K562 (cell line): ENCODE results near the gene RPH3AL. TPM values are rescaled to one million over a fixed set of nuclear protein-coding genes. Genes with fewer than 3 reads are reported as not detected.

Experiments used
- CTCF ChIP-seq, 3 experiments: IDR thresholded peaks in 2 of 3; conservative IDR thresholded peaks in 1 of 3; 2 replicates each; pipeline ENCODE4 v1.5.1; 2011 to 2012; ENCODE audit warnings: low read length in 3 of 3, mild to moderate bottlenecking in 3 of 3, control low read depth in 2 of 3, improper control_type of control experiment in 1 of 3, inconsistent platforms in 1 of 3, low read depth in 1 of 3, mixed read lengths in 1 of 3, moderate library complexity in 1 of 3; ENCODE audit not compliant: insufficient read depth in 2 of 3
- HNRNPLL ChIP-seq: fragments of 200-400 bp; formaldehyde crosslinking; IDR thresholded peaks from 2 replicates; pipeline ENCODE4 v1.6.1; 2017; ENCODE audit warnings: low read length, low read depth, mild to moderate bottlenecking; ENCODE audit not compliant: poor library complexity, severe bottlenecking
- KDM1A ChIP-seq, 2 experiments: fragments of 450-650 bp; IDR thresholded peaks; 2 replicates each; pipeline ENCODE4 v1.6.1; 2016; ENCODE audit warnings: mild to moderate bottlenecking in 2 of 2
- NCOA6 ChIP-seq: fragments of 450-650 bp; IDR thresholded peaks from 2 replicates; pipeline ENCODE4 v1.6.1; 2017; ENCODE audit warnings: mild to moderate bottlenecking
- NCOR1 ChIP-seq: fragments of 450-650 bp; IDR thresholded peaks from 2 replicates; pipeline ENCODE4 v1.6.1; 2016; ENCODE audit warnings: mild to moderate bottlenecking, moderate library complexity
- NFRKB ChIP-seq: fragments of 450-650 bp; IDR thresholded peaks from 2 replicates; pipeline ENCODE4 v1.6.1; 2016; ENCODE audit warnings: low read depth
- OTX1 ChIP-seq: fragments of 450-650 bp; formaldehyde crosslinking; IDR thresholded peaks from 2 replicates; pipeline ENCODE4 v1.4.0; 2022; ENCODE audit warnings: mild to moderate bottlenecking
- RAD21 ChIP-seq, 2 experiments: fragments of 250-450 bp in 1 of 2; fragments of 450-650 bp in 1 of 2; sonication (Bioruptor Pico) in 1 of 2; formaldehyde crosslinking in 1 of 2; IDR thresholded peaks in 1 of 2; conservative IDR thresholded peaks in 1 of 2; 2 replicates each; pipeline versions ENCODE4 v1.4.0 to v1.8.0; 2020 to 2022; ENCODE audit warnings: mild to moderate bottlenecking in 2 of 2, moderate library complexity in 1 of 2
- TAF15 ChIP-seq: fragments of 200-400 bp; formaldehyde crosslinking; IDR thresholded peaks from 2 replicates; pipeline ENCODE4 v1.6.1; 2017; ENCODE audit warnings: mild to moderate bottlenecking, low read depth, low read length, moderate library complexity
- ZNF175 ChIP-seq: fragments of 200-800 bp; sonication (Bioruptor generic); IDR thresholded peaks from 2 replicates; pipeline ENCODE4 v1.6.1; 2016; ENCODE audit warnings: low read depth, mild to moderate bottlenecking, missing genetic modification characterization, missing compliant biosample characterization
- ZNF511 ChIP-seq: sonication (generic); formaldehyde crosslinking; IDR thresholded peaks from 2 replicates; pipeline ENCODE4 v1.8.0; 2022; ENCODE audit warnings: mild to moderate bottlenecking, missing genetic modification reagents
- ZZZ3 ChIP-seq: fragments of 450-650 bp; IDR thresholded peaks from 2 replicates; pipeline ENCODE4 v1.6.1; 2016; ENCODE audit warnings: antibody characterized with exemption, mild to moderate bottlenecking, moderate library complexity
- polyA plus RNA-seq, 8 experiments: library from polyadenylated mRNA; depleted of rRNA in 4 of 8; stranded (reverse) in 5 of 8; unstranded in 3 of 8; fragments of >200 nt; fragmentation: Nextera tagmentation in 2 of 8; fragmentation: Illumina TruSeq in 1 of 8; extraction: Ambion mirVana in 2 of 8; extraction: Trizol in 1 of 8; gene quantifications; 2 replicates each; pipeline versions ENCODE4 v1.2.1 to v1.2.3, GENCODE V29; 2011 to 2014; ENCODE audit warnings: inconsistent platforms in 1 of 8, missing spikeins in 1 of 8
- total RNA-seq, 7 experiments: library from RNA; depleted of rRNA in 6 of 7; stranded (reverse); fragments of >200 nt in 6 of 7; fragmentation: Illumina TruSeq in 2 of 7; extraction: Trizol in 2 of 7; gene quantifications; 2 replicates each; pipeline versions ENCODE4 v1.2.1 to v1.2.3, GENCODE V29; 2011 to 2021; ENCODE audit warnings: low replicate concordance in 1 of 7
- TF ChIP-seq, protein P1 (sequence below), 2 experiments: fragments of 450-650 bp; formaldehyde crosslinking in 1 of 2; IDR thresholded peaks; 2 replicates each; pipeline versions ENCODE4 v1.4.0 to v1.6.1; 2014 to 2020; ENCODE audit warnings: mild to moderate bottlenecking in 2 of 2, borderline replicate concordance in 1 of 2, low read depth in 1 of 2
- TF ChIP-seq, protein P2 (sequence below): fragments of 200-800 bp; sonication (Bioruptor generic); IDR thresholded peaks from 2 replicates; pipeline ENCODE4 v1.6.1; 2017; ENCODE audit warnings: missing genetic modification characterization, missing compliant biosample characterization

RPH3AL gene
- total and polyA plus RNA-seq, 9 of the 15 experiments (the other 6 are each of a cell fraction or from before 2014, with no cell fraction given), result 0.18 to 1.7 (median 0.39) TPM

- TF ChIP-seq, protein P1, sequence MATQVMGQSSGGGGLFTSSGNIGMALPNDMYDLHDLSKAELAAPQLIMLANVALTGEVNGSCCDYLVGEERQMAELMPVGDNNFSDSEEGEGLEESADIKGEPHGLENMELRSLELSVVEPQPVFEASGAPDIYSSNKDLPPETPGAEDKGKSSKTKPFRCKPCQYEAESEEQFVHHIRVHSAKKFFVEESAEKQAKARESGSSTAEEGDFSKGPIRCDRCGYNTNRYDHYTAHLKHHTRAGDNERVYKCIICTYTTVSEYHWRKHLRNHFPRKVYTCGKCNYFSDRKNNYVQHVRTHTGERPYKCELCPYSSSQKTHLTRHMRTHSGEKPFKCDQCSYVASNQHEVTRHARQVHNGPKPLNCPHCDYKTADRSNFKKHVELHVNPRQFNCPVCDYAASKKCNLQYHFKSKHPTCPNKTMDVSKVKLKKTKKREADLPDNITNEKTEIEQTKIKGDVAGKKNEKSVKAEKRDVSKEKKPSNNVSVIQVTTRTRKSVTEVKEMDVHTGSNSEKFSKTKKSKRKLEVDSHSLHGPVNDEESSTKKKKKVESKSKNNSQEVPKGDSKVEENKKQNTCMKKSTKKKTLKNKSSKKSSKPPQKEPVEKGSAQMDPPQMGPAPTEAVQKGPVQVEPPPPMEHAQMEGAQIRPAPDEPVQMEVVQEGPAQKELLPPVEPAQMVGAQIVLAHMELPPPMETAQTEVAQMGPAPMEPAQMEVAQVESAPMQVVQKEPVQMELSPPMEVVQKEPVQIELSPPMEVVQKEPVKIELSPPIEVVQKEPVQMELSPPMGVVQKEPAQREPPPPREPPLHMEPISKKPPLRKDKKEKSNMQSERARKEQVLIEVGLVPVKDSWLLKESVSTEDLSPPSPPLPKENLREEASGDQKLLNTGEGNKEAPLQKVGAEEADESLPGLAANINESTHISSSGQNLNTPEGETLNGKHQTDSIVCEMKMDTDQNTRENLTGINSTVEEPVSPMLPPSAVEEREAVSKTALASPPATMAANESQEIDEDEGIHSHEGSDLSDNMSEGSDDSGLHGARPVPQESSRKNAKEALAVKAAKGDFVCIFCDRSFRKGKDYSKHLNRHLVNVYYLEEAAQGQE (IDR thresholded peaks at IDR 0.05; ENCODE audit: borderline replicate concordance), result peak; percentile 35; the same call in 1 of the 2 replicates
- TF ChIP-seq, protein P1 (CRISPR knock-in tag; IDR thresholded peaks at IDR 0.05; ENCODE audit: low read depth), result no peak
- TF ChIP-seq RAD21 (CRISPR knock-in tag; conservative IDR thresholded peaks at IDR 0.05 in 1 of 2, IDR thresholded peaks at IDR 0.05 in 1 of 2) (peak in 1 of 2 experiments; percentile 65; a peak in 3 of 4 replicates), HNRNPLL (no peak), ZNF511 (no peak), ZNF175 (no peak), CTCF (IDR thresholded peaks at IDR 0.05 in 2 of 3, conservative IDR thresholded peaks at IDR 0.05 in 1 of 3; ENCODE audit: insufficient read depth in 2 of 3, low read depth in 1 of 3, low read length in 3 of 3) (peak in 2 of 3 experiments; percentile 48 to 69; a peak in 4 of 6 replicates), KDM1A (IDR thresholded peaks at IDR 0.05) (no peak), TAF15 (no peak), OTX1 (CRISPR knock-in tag) (no peak), NFRKB (no peak), ZZZ3 (no peak), NCOA6 (no peak), NCOR1 (no peak)
- TF ChIP-seq, protein P2, sequence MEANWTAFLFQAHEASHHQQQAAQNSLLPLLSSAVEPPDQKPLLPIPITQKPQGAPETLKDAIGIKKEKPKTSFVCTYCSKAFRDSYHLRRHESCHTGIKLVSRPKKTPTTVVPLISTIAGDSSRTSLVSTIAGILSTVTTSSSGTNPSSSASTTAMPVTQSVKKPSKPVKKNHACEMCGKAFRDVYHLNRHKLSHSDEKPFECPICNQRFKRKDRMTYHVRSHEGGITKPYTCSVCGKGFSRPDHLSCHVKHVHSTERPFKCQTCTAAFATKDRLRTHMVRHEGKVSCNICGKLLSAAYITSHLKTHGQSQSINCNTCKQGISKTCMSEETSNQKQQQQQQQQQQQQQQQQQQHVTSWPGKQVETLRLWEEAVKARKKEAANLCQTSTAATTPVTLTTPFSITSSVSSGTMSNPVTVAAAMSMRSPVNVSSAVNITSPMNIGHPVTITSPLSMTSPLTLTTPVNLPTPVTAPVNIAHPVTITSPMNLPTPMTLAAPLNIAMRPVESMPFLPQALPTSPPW (CRISPR knock-in tag), result peak; percentile 87
These were observed 33.7 kb upstream of the RPH3AL start (continued) for GRCh38 chr17:386141-386876.
